ENCODE results near the gene WIPF3. TPM values are rescaled to one million over a fixed set of nuclear protein-coding genes. Genes with fewer than 3 reads are reported as not detected.

The WIPF3 gene
- total and polyA plus RNA-seq, 10 of the 15 experiments (the other 5 are each of a cell fraction or from before 2014, with no cell fraction given), result 0.03 to 0.05 TPM; not detected in 8

DNA sequence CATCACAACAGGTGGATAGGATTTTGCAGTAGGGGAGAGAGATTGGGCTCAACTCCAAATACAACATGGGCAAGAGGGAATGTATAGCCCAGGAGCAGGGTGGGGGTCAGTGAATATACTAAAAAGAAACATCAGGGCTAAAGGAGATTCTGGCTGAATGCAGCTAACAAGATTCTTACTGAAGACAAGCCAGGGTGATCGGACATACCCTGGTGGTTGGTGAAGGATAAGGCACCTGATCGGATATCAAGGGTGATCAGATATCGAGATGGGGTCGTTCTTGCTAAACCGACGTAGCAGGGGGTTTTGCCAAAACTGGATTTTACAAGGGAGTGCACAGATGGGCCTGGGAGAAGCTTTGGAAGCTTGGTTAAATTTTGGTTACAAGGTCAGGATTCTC lies 34.4 kb downstream of the WIPF3 start:
- Histone ChIP-seq H3K4me2 (ENCODE audit: control insufficient read depth, insufficient read depth) (no peak overlapping the region), H3K4me1 (ENCODE audit: control insufficient read depth, insufficient read depth, low read length) (no peaks in the 10 kb centered on the region), H2AFZ (ENCODE audit: control insufficient read depth, low read depth, low read length) (no peak overlapping the region), H3K36me3 (ENCODE audit: control insufficient read depth in 2 of 2, insufficient read depth in 2 of 2, low read length in 1 of 2) (no peaks in the 10 kb centered on the region), H3K27me3 (replicated peaks in 1 of 2; ENCODE audit: control insufficient read depth in 2 of 2, insufficient read depth in 2 of 2, low read length in 1 of 2) (peaks cover 0 to 3% of the 10 kb centered on the region in 2 experiments; a peak in 2 of 4 replicates), H3K79me2 (ENCODE audit: control insufficient read depth, insufficient read depth, low read length) (no peaks in the 10 kb centered on the region), H3K27ac (ENCODE audit: control insufficient read depth, insufficient read depth) (no peak overlapping the region), H3K9me3 (replicated peaks; ENCODE audit: control insufficient read depth, insufficient read depth, low read length) (no peaks in the 10 kb centered on the region), H3K4me3 (no peak overlapping the region), H4K20me1 (ENCODE audit: control insufficient read depth, insufficient read depth) (no peaks in the 10 kb centered on the region), H3K9ac (ENCODE audit: control insufficient read depth, insufficient read depth, low read length) (no peak overlapping the region)
- in situ Hi-C loops (cut with MboI) (no loop called here), intact Hi-C loops (cut with micrococcal nuclease; ENCODE audit: unreplicated experiment) (no loop called here)
- ChIA-PET CTCF (no interaction called here), POLR2A (no interaction called here), SMC1A (ENCODE audit: uncharacterized antibody, unreplicated experiment) (no interaction called here), RAD21 (ENCODE audit: unreplicated experiment) (no interaction called here)
- WGBS (ENCODE audit: insufficient coverage, insufficient replicate concordance, low lambda C conversion rate, missing lambda C conversion rate), result 46% methylated on average over 6 of the region's 6 CpGs
- no peak for ATAC-seq
- no peak for FAIRE-seq
- no TSS peak for BruUV-seq (replicated peaks)
- TF ChIP-seq FOXK2 (IDR thresholded peaks at IDR 0.05) (no peak), EZH2 (IDR thresholded peaks at IDR 0.05; ENCODE audit: borderline replicate concordance, control insufficient read depth, low read depth, low read length) (no peak), CBX5 (IDR thresholded peaks at IDR 0.05; ENCODE audit: low read depth) (no peak), GABPA (IDR thresholded peaks at IDR 0.05; ENCODE audit: low read depth) (no peak), CEBPB (IDR thresholded peaks at IDR 0.05; ENCODE audit: borderline replicate concordance in 1 of 2, low read depth in 2 of 2, low read length in 2 of 2) (no peak), NFYB (IDR thresholded peaks at IDR 0.05; ENCODE audit: insufficient read depth, low read depth, low read length) (no peak), EGR1 (IDR thresholded peaks at IDR 0.05; ENCODE audit: borderline replicate concordance in 1 of 2, low read depth in 2 of 2, low read length in 2 of 2) (no peak), MYB (IDR thresholded peaks at IDR 0.05; ENCODE audit: borderline replicate concordance, low read depth, low read length) (no peak), SIN3A (IDR thresholded peaks at IDR 0.05; ENCODE audit: low read depth, low read length) (no peak), WRNIP1 (IDR thresholded peaks at IDR 0.05; ENCODE audit: borderline replicate concordance, low read depth, low read length) (no peak), KAT2A (conservative IDR thresholded peaks at IDR 0.05; ENCODE audit: control insufficient read depth, low read depth, low read length) (no peak), MXI1 (IDR thresholded peaks at IDR 0.05; ENCODE audit: low read depth, low read length) (no peak)
- no peak for DNase-seq (ENCODE audit: low read depth, low spot score)

Data from GM12878 (cell line).